H9 (cell line): ENCODE data around the gene CAMTA1. TPM values are rescaled to one million over a fixed set of nuclear protein-coding genes. Genes with fewer than 3 reads are reported as not detected.

Experiments used
- DNase-seq: peaks from one replicate; pipeline ENCODE4 v3.0.0-alpha.2; 2017
- H2AFZ ChIP-seq: one replicate; pipeline ENCODE4 v1.6.1; 2013; ENCODE audit warnings: mild to moderate bottlenecking, low read length, control low read depth, moderate library complexity
- H2AK5ac ChIP-seq: 2 replicates; pipeline ENCODE4 v1.6.1; 2013; ENCODE audit warnings: low read length, control low read depth, mixed read lengths; ENCODE audit not compliant: insufficient read length
- H2BK120ac ChIP-seq: one replicate; pipeline ENCODE4 v1.6.1; 2013; ENCODE audit warnings: low read depth, mild to moderate bottlenecking, low read length, control low read depth, inconsistent platforms; ENCODE audit not compliant: poor library complexity, severe bottlenecking
- H2BK12ac ChIP-seq: 2 replicates; pipeline ENCODE4 v1.6.1; 2013; ENCODE audit warnings: low read length, control low read depth, mixed read lengths, low read depth; ENCODE audit not compliant: insufficient read length
- H2BK15ac ChIP-seq: 2 replicates; pipeline ENCODE4 v1.6.1; 2013; ENCODE audit warnings: low read depth, low read length, control low read depth
- H2BK20ac ChIP-seq: one replicate; pipeline ENCODE4 v1.6.1; 2013; ENCODE audit warnings: low read depth, mild to moderate bottlenecking, low read length, control low read depth, inconsistent platforms; ENCODE audit not compliant: poor library complexity, severe bottlenecking
- H2BK5ac ChIP-seq: 2 replicates; pipeline ENCODE4 v1.6.1; 2013; ENCODE audit warnings: low read length, control low read depth, mixed read lengths; ENCODE audit not compliant: insufficient read length
- H3K14ac ChIP-seq: 2 replicates; pipeline ENCODE4 v1.6.1; 2013; ENCODE audit warnings: low read length, control low read depth; ENCODE audit not compliant: insufficient read depth
- H3K18ac ChIP-seq: 2 replicates; pipeline ENCODE4 v1.6.1; 2013; ENCODE audit warnings: low read depth, mild to moderate bottlenecking, mixed read lengths, low read length, control low read depth; ENCODE audit not compliant: insufficient read length
- H3K23ac ChIP-seq: 2 replicates; pipeline ENCODE4 v1.6.1; 2013; ENCODE audit warnings: low read length, control low read depth, mixed read lengths, low read depth; ENCODE audit not compliant: insufficient read length
- H3K23me2 ChIP-seq: 2 replicates; pipeline ENCODE4 v1.6.1; 2013; ENCODE audit warnings: low read depth, mild to moderate bottlenecking, mixed read lengths, low read length, control low read depth; ENCODE audit not compliant: insufficient read length, poor library complexity, severe bottlenecking
- H3K27ac ChIP-seq: 2 replicates; pipeline ENCODE4 v1.5.1; 2013; ENCODE audit warnings: low read length, control low read depth, mixed read lengths, low read depth; ENCODE audit not compliant: insufficient read length
- H3K27me3 ChIP-seq: 2 replicates; pipeline ENCODE4 v1.6.1; 2013; ENCODE audit warnings: low read length, control low read depth, inconsistent platforms; ENCODE audit not compliant: insufficient read depth
- H3K4ac ChIP-seq: 2 replicates; pipeline ENCODE4 v1.6.1; 2013; ENCODE audit warnings: low read depth, mild to moderate bottlenecking, control low read depth, inconsistent platforms, low read length, moderate library complexity
- H3K4me1 ChIP-seq: 2 replicates; pipeline ENCODE4 v1.6.1; 2013; ENCODE audit warnings: low read length, control low read depth, inconsistent platforms; ENCODE audit not compliant: insufficient read depth
- H3K4me2 ChIP-seq: 2 replicates; pipeline ENCODE4 v1.6.1; 2013; ENCODE audit warnings: low read length, control low read depth, mixed read lengths; ENCODE audit not compliant: insufficient read length, insufficient read depth
- H3K56ac ChIP-seq: 2 replicates; pipeline ENCODE4 v1.6.1; 2013; ENCODE audit warnings: low read depth, mild to moderate bottlenecking, mixed read lengths, low read length, control low read depth; ENCODE audit not compliant: insufficient read length
- H3K79me1 ChIP-seq: 2 replicates; pipeline ENCODE4 v1.6.1; 2013; ENCODE audit warnings: low read depth, mild to moderate bottlenecking, moderate library complexity, low read length, control low read depth, inconsistent platforms; ENCODE audit not compliant: insufficient read depth, poor library complexity, severe bottlenecking
- H3K79me2 ChIP-seq: 2 replicates; pipeline ENCODE4 v1.6.1; 2013; ENCODE audit warnings: low read length, control low read depth, inconsistent platforms; ENCODE audit not compliant: insufficient read depth
- H3K9ac ChIP-seq: 2 replicates; pipeline ENCODE4 v1.6.1; 2013; ENCODE audit warnings: low read length, control low read depth, mixed read lengths; ENCODE audit not compliant: insufficient read length; ENCODE audit errors: extremely low read depth
- H3K9me3 ChIP-seq: one replicate; pipeline ENCODE4 v1.6.1; 2013; ENCODE audit warnings: low read depth, low read length, inconsistent platforms; ENCODE audit not compliant: control insufficient read depth
- H3T11ph ChIP-seq: one replicate; pipeline ENCODE4 v1.6.1; 2013; ENCODE audit warnings: mild to moderate bottlenecking, low read length, control low read depth, inconsistent platforms
- H4K20me1 ChIP-seq: one replicate; pipeline ENCODE4 v1.6.1; 2013; ENCODE audit not compliant: control insufficient read depth, insufficient read length, insufficient read depth
- H4K5ac ChIP-seq: 2 replicates; pipeline ENCODE4 v1.6.1; 2013; ENCODE audit warnings: low read depth, mild to moderate bottlenecking, mixed read lengths, low read length, control low read depth; ENCODE audit not compliant: insufficient read length
- H4K8ac ChIP-seq: replicated peaks from 2 replicates; pipeline ENCODE4 v1.6.1; 2013; ENCODE audit warnings: low read length, control low read depth, mixed read lengths, low read depth; ENCODE audit not compliant: insufficient read length
- H4K91ac ChIP-seq: 2 replicates; pipeline ENCODE4 v1.6.1; 2013; ENCODE audit warnings: low read depth, mild to moderate bottlenecking, moderate library complexity, mixed read lengths, low read length, control low read depth; ENCODE audit not compliant: insufficient read length
- H3K27ac Mint-ChIP-seq, 3 experiments: 2 replicates in 2 of 3; 3 replicates in 1 of 3; pipeline ENCODE4 v1.8.0; 2020 to 2021; ENCODE audit warnings: mixed read lengths in 3 of 3, mild to moderate bottlenecking in 1 of 3, moderate library complexity in 1 of 3
- H3K27me3 Mint-ChIP-seq: 2 replicates; pipeline ENCODE4 v1.8.0; 2021; ENCODE audit warnings: low read depth, mild to moderate bottlenecking, moderate library complexity, mixed read lengths
- H3K36me3 Mint-ChIP-seq, 3 experiments: 2 replicates in 2 of 3; 3 replicates in 1 of 3; pipeline ENCODE4 v1.8.0; 2020 to 2021; ENCODE audit warnings: low read depth in 3 of 3, mixed read lengths in 3 of 3; ENCODE audit not compliant: insufficient read depth in 1 of 3
- H3K4me1 Mint-ChIP-seq, 2 experiments: 2 replicates each; pipeline ENCODE4 v1.8.0; 2020; ENCODE audit warnings: mixed read lengths in 2 of 2
- H3K4me3 Mint-ChIP-seq, 2 experiments: 2 replicates in 1 of 2; 3 replicates in 1 of 2; pipeline ENCODE4 v1.8.0; 2020 to 2021; ENCODE audit warnings: mild to moderate bottlenecking in 2 of 2, mixed read lengths in 2 of 2, moderate library complexity in 1 of 2
- H3K9me3 Mint-ChIP-seq, 2 experiments: 2 replicates in 1 of 2; 3 replicates in 1 of 2; pipeline ENCODE4 v1.8.0; 2020; ENCODE audit warnings: mild to moderate bottlenecking in 2 of 2, mixed read lengths in 2 of 2, moderate library complexity in 1 of 2
- WGBS: extraction: QIAGEN DNeasy Blood & Tissue Kit; methylation state at CpG from one replicate; pipeline ENCODE4 v1.1.7; 2013; ENCODE audit warnings: missing lambda C conversion rate, low lambda C conversion rate, mixed read lengths; ENCODE audit not compliant: insufficient read length; ENCODE audit errors: extremely low coverage; 5-methylcytosine and 5-hydroxymethylcytosine counted together
- total RNA-seq: library from RNA; stranded (reverse); gene quantifications from 2 replicates; pipeline ENCODE4 v1.2.1, GENCODE V29; 2021
- TF ChIP-seq, protein P1 (sequence below): fragments of 200-600 bp; sonication (generic); conservative IDR thresholded peaks from 3 replicates; pipeline ENCODE4 v1.8.0; 2021; ENCODE audit warnings: antibody characterized with exemption, mild to moderate bottlenecking

The CAMTA1 gene
- total RNA-seq, 1 experiment from 2014 or later, result 115 TPM

GRCh38 chr1:7111853-7112252 lies 326.6 kb downstream of the CAMTA1 start:
- H4K91ac ChIP-seq, result no peak overlapping the region
- H2BK12ac ChIP-seq, result no peak overlapping the region
- Mint-ChIP-seq H3K27ac (no peak overlapping the region), H3K27me3 (peaks cover 9% of the 10 kb centered on the region), H3K4me1 (peaks cover 5% of the 10 kb centered on the region in 2 experiments), H3K36me3 (peaks cover 3 to 15% (median 8%) of the 10 kb centered on the region in 3 experiments; a peak in 6 of 7 replicates), H3K9me3 (peaks cover 15 to 16% of the 10 kb centered on the region in 2 experiments; a peak in 4 of 5 replicates), H3K4me3 (no peak overlapping the region)
- H3T11ph ChIP-seq, result no peak overlapping the region
- H3K9ac ChIP-seq, result no peak overlapping the region
- no peak overlapping the region for H4K5ac ChIP-seq
- H2AK5ac ChIP-seq, result no peak overlapping the region
- H3K79me1 ChIP-seq, result no peaks in the 10 kb centered on the region
- no peak overlapping the region for H3K4me2 ChIP-seq
- no peak overlapping the region for H2AFZ ChIP-seq
- H3K18ac ChIP-seq, result no peak overlapping the region
- TF ChIP-seq, protein P1, sequence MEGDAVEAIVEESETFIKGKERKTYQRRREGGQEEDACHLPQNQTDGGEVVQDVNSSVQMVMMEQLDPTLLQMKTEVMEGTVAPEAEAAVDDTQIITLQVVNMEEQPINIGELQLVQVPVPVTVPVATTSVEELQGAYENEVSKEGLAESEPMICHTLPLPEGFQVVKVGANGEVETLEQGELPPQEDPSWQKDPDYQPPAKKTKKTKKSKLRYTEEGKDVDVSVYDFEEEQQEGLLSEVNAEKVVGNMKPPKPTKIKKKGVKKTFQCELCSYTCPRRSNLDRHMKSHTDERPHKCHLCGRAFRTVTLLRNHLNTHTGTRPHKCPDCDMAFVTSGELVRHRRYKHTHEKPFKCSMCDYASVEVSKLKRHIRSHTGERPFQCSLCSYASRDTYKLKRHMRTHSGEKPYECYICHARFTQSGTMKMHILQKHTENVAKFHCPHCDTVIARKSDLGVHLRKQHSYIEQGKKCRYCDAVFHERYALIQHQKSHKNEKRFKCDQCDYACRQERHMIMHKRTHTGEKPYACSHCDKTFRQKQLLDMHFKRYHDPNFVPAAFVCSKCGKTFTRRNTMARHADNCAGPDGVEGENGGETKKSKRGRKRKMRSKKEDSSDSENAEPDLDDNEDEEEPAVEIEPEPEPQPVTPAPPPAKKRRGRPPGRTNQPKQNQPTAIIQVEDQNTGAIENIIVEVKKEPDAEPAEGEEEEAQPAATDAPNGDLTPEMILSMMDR, result no peak
- no peak overlapping the region for H3K27ac ChIP-seq
- no peak overlapping the region for H2BK20ac ChIP-seq
- no peaks in the 10 kb centered on the region for H4K20me1 ChIP-seq
- no peak overlapping the region for H2BK15ac ChIP-seq
- H3K79me2 ChIP-seq, result no peaks in the 10 kb centered on the region
- WGBS, result no CpG with 5 or more reads among the region's 10 CpGs
- H3K4ac ChIP-seq, result no peak overlapping the region
- no peaks in the 10 kb centered on the region for H3K23me2 ChIP-seq
- DNase-seq, result no peak
- no peaks in the 10 kb centered on the region for H3K27me3 ChIP-seq
- no peak overlapping the region for H3K56ac ChIP-seq
- no peak overlapping the region for H2BK5ac ChIP-seq
- H3K4me1 ChIP-seq, result no peaks in the 10 kb centered on the region
- H4K8ac ChIP-seq, result no peak overlapping the region
- H3K9me3 ChIP-seq, result no peaks in the 10 kb centered on the region
- no peak overlapping the region for H3K23ac ChIP-seq
- H3K14ac ChIP-seq, result no peak overlapping the region
- no peak overlapping the region for H2BK120ac ChIP-seq
